ENCODE measurements around the gene NFYB. TPM values are rescaled to one million over a fixed set of nuclear protein-coding genes. Genes with fewer than 3 reads are reported as not detected.

Gene NFYB
- total RNA-seq, 1 experiment from 2014 or later: 36.9 TPM

- H3K27me3 ChIP-seq (replicated peaks; ENCODE audit: control insufficient read depth, insufficient read depth, low read length): no peaks in the 10 kb centered on the region
- H3K4me3 ChIP-seq (ENCODE audit: low read depth, low read length): no peak overlapping the region
- CTCF ChIA-PET: no interaction called here
- H3K4me1 ChIP-seq: no peaks in the 10 kb centered on the region
- POLR2A ChIA-PET: no interaction called here
- H3K9me3 ChIP-seq: peaks cover 10% of the 10 kb centered on the region; the same call in 1 of the 2 replicates
- Mint-ChIP-seq H3K4me3 (ENCODE audit: unreplicated experiment) (no peak overlapping the region), H3K9me3 (ENCODE audit: unreplicated experiment) (no peaks in the 10 kb centered on the region), H3K27ac (ENCODE audit: unreplicated experiment) (no peak overlapping the region), H3K4me1 (ENCODE audit: low read depth, unreplicated experiment) (no peaks in the 10 kb centered on the region), H3K27me3 (ENCODE audit: insufficient read depth, unreplicated experiment) (no peaks in the 10 kb centered on the region), H3K36me3 (ENCODE audit: insufficient read depth, unreplicated experiment) (peaks cover 5% of the 10 kb centered on the region)
- no peaks in the 10 kb centered on the region for H3K36me3 ChIP-seq (ENCODE audit: control insufficient read depth, insufficient read depth, low read length)
- TF ChIP-seq CTCF (IDR thresholded peaks at IDR 0.05; ENCODE audit: insufficient read depth in 1 of 2, low read depth in 1 of 2, low read length in 1 of 2, severe bottlenecking in 1 of 2, unreplicated experiment in 1 of 2): no peak
- intact Hi-C loops (cut with micrococcal nuclease; ENCODE audit: unreplicated experiment): no loop called here
- DNase-seq: no peak
- BruUV-seq (replicated peaks): no TSS peak
Measured at GRCh38 chr12:104183443-104183842, 45.4 kb upstream of the NFYB start.

GRCh38 chr12:104182621-104183378, 44.8 kb upstream of the NFYB start:
- no peak overlapping the region for H3K27ac Mint-ChIP-seq (ENCODE audit: unreplicated experiment)
- TF ChIP-seq CTCF (IDR thresholded peaks at IDR 0.05; ENCODE audit: insufficient read depth in 1 of 2, low read depth in 1 of 2, low read length in 1 of 2, severe bottlenecking in 1 of 2, unreplicated experiment in 1 of 2): no peak
- no peaks in the 10 kb centered on the region for H3K9me3 Mint-ChIP-seq (ENCODE audit: unreplicated experiment)
- no peaks in the 10 kb centered on the region for H3K27me3 ChIP-seq (replicated peaks; ENCODE audit: control insufficient read depth, insufficient read depth, low read length)
- DNase-seq: no peak
- H3K4me3 Mint-ChIP-seq (ENCODE audit: unreplicated experiment): no peak overlapping the region
- intact Hi-C loops (cut with micrococcal nuclease; ENCODE audit: unreplicated experiment): no loop called here
- BruUV-seq (replicated peaks): no TSS peak
- no peaks in the 10 kb centered on the region for H3K27me3 Mint-ChIP-seq (ENCODE audit: insufficient read depth, unreplicated experiment)
- no peaks in the 10 kb centered on the region for H3K4me1 Mint-ChIP-seq (ENCODE audit: low read depth, unreplicated experiment)
- H3K36me3 ChIP-seq (ENCODE audit: control insufficient read depth, insufficient read depth, low read length): no peaks in the 10 kb centered on the region
- peaks cover 10% of the 10 kb centered on the region; the same call in 1 of the 2 replicates for H3K9me3 ChIP-seq
- H3K4me3 ChIP-seq (ENCODE audit: low read depth, low read length): no peak overlapping the region
- POLR2A ChIA-PET: no interaction called here
- no peaks in the 10 kb centered on the region; the same call in 1 of the 2 replicates for H3K4me1 ChIP-seq
- H3K36me3 Mint-ChIP-seq (ENCODE audit: insufficient read depth, unreplicated experiment): peaks cover 5% of the 10 kb centered on the region
- CTCF ChIA-PET: no interaction called here

- DNase-seq: no peak
- ChIA-PET CTCF (no interaction called here), POLR2A (no interaction called here)
- Histone ChIP-seq H3K36me3 (ENCODE audit: control insufficient read depth, insufficient read depth, low read length) (no peaks in the 10 kb centered on the region), H3K4me3 (ENCODE audit: low read depth, low read length) (no peak overlapping the region), H3K27me3 (replicated peaks; ENCODE audit: control insufficient read depth, insufficient read depth, low read length) (no peaks in the 10 kb centered on the region), H3K4me1 (no peaks in the 10 kb centered on the region; the same call in 1 of the 2 replicates), H3K9me3 (peaks cover 10% of the 10 kb centered on the region; the same call in 1 of the 2 replicates)
- no peak for TF ChIP-seq CTCF (IDR thresholded peaks at IDR 0.05; ENCODE audit: insufficient read depth in 1 of 2, low read depth in 1 of 2, low read length in 1 of 2, severe bottlenecking in 1 of 2, unreplicated experiment in 1 of 2)
- no peaks in the 10 kb centered on the region for H3K9me3 Mint-ChIP-seq (ENCODE audit: unreplicated experiment)
- no peaks in the 10 kb centered on the region for H3K27me3 Mint-ChIP-seq (ENCODE audit: insufficient read depth, unreplicated experiment)
- no peaks in the 10 kb centered on the region for H3K4me1 Mint-ChIP-seq (ENCODE audit: low read depth, unreplicated experiment)
- intact Hi-C loops (cut with micrococcal nuclease; ENCODE audit: unreplicated experiment): no loop called here
- no TSS peak for BruUV-seq (replicated peaks)
- peaks cover 5% of the 10 kb centered on the region for H3K36me3 Mint-ChIP-seq (ENCODE audit: insufficient read depth, unreplicated experiment)
- H3K4me3 Mint-ChIP-seq (ENCODE audit: unreplicated experiment): no peak overlapping the region
- H3K27ac Mint-ChIP-seq (ENCODE audit: unreplicated experiment): no peak overlapping the region
Measured at GRCh38 chr12:104182144-104182543, 44.1 kb upstream of the NFYB start.
